ENCODE measurements around the gene ELAVL2.

The ELAVL2 gene

DNA sequence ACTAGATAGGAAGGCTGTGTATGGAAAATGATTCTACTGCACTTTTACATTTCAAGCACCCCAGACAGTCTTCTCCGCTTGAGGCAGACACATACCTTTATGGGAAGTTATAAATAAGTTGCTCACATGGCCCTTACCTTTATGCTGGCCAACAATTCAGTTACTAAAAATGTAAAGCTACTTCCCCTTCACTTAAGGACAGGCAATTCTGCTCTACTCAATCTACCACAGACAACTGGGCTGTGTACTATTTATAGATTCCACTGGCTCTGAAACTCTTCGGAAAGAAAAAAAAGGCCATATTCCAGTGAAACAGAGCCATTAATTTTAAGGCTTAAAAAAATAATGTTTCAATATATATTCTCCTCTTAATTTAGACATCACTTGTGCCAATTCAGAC, 59.4 kb downstream of the ELAVL2 start:
- no peak overlapping the region for H3K18ac ChIP-seq (ENCODE audit: low read length)
- no CpG with 5 or more reads among the region's 2 CpGs for WGBS (ENCODE audit: extremely low coverage, insufficient coverage, insufficient read length)
- H4K91ac ChIP-seq (ENCODE audit: low read depth, low read length), result no peak overlapping the region
- no peak overlapping the region for H4K12ac ChIP-seq (ENCODE audit: low read depth, low read length)
- no peak overlapping the region for H2BK5ac ChIP-seq (ENCODE audit: low read depth, low read length, poor library complexity)
- no peak overlapping the region for H2AFZ ChIP-seq (ENCODE audit: insufficient read depth, low read length, poor library complexity)
- peaks cover 4% of the 10 kb centered on the region for H3K79me1 ChIP-seq (ENCODE audit: low read length)
- peaks cover 0 to 6% of the 10 kb centered on the region in 2 experiments for H3K4me1 ChIP-seq (ENCODE audit: control insufficient read depth in 1 of 2, insufficient read depth in 2 of 2, low read length in 2 of 2)
- no peak overlapping the region for H3K4ac ChIP-seq (ENCODE audit: low read depth, low read length)
- no peaks in the 10 kb centered on the region for H3K27me3 ChIP-seq (ENCODE audit: insufficient read depth, low read length)
- no peak overlapping the region for H3K14ac ChIP-seq (ENCODE audit: low read length)
- no peak overlapping the region for H3K27ac ChIP-seq (ENCODE audit: low read depth, low read length)
- no peak overlapping the region for H4K8ac ChIP-seq (ENCODE audit: low read depth, low read length)
- no peak overlapping the region for H2BK120ac ChIP-seq (ENCODE audit: insufficient read depth, low read length, poor library complexity)
- no peaks in the 10 kb centered on the region for H3K9me3 ChIP-seq (ENCODE audit: insufficient read depth, low read depth, low read length)
- DNase-seq, result no peak
- H3K4me2 ChIP-seq (ENCODE audit: low read length), result no peak overlapping the region
- H2AK5ac ChIP-seq (ENCODE audit: low read length), result no peak overlapping the region
- H3K23ac ChIP-seq (ENCODE audit: low read length), result no peak overlapping the region
- H3K9ac ChIP-seq (ENCODE audit: low read length), result no peak overlapping the region
- no peaks in the 10 kb centered on the region for H3K36me3 ChIP-seq (ENCODE audit: control insufficient read depth in 1 of 2, insufficient read depth in 2 of 2, low read length in 2 of 2)
- no peak overlapping the region for H3K4me3 ChIP-seq (ENCODE audit: low read depth, low read length)
- no peak overlapping the region for H2BK12ac ChIP-seq (ENCODE audit: low read length)
- no peaks in the 10 kb centered on the region for H3K79me2 ChIP-seq (ENCODE audit: control insufficient read depth, insufficient read depth, low read length, poor library complexity)

DNA sequence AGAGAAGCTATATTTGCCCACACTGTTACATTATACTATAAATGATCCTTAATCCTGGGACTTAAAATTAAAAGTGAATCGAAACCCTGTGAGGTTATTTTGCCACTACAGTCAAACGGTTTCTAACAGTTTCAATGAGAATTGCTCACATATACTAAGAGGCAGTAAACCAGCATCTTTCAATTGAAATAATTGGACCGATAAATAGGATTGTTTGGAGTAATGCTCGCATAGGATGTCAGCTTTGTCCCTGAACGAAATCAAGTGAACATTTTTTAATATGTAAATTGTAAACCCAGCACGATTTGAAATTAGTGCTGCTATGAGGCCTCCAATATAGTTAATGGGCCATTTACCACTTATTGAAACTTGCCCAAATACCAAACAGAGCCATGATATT, 60.5 kb downstream of the ELAVL2 start:
- Histone ChIP-seq H3K9ac (ENCODE audit: low read length) (no peak overlapping the region), H3K27me3 (ENCODE audit: insufficient read depth, low read length) (no peaks in the 10 kb centered on the region), H3K9me3 (ENCODE audit: insufficient read depth, low read depth, low read length) (no peaks in the 10 kb centered on the region), H3K36me3 (ENCODE audit: control insufficient read depth in 1 of 2, insufficient read depth in 2 of 2, low read length in 2 of 2) (no peaks in the 10 kb centered on the region), H4K91ac (ENCODE audit: low read depth, low read length) (no peak overlapping the region), H3K18ac (ENCODE audit: low read length) (no peak overlapping the region), H3K4ac (ENCODE audit: low read depth, low read length) (no peak overlapping the region), H2BK5ac (ENCODE audit: low read depth, low read length, poor library complexity) (no peak overlapping the region), H2AFZ (ENCODE audit: insufficient read depth, low read length, poor library complexity) (no peak overlapping the region), H3K4me1 (ENCODE audit: control insufficient read depth in 1 of 2, insufficient read depth in 2 of 2, low read length in 2 of 2) (peaks cover 0 to 6% of the 10 kb centered on the region in 2 experiments), H2BK12ac (ENCODE audit: low read length) (no peak overlapping the region), H3K23ac (ENCODE audit: low read length) (no peak overlapping the region), H3K27ac (ENCODE audit: low read depth, low read length) (no peak overlapping the region), H3K79me1 (ENCODE audit: low read length) (peaks cover 4% of the 10 kb centered on the region), H3K4me3 (ENCODE audit: low read depth, low read length) (no peak overlapping the region), H2AK5ac (ENCODE audit: low read length) (no peak overlapping the region), H3K14ac (ENCODE audit: low read length) (no peak overlapping the region), H4K12ac (ENCODE audit: low read depth, low read length) (no peak overlapping the region), H3K79me2 (ENCODE audit: control insufficient read depth, insufficient read depth, low read length, poor library complexity) (no peaks in the 10 kb centered on the region), H3K4me2 (ENCODE audit: low read length) (no peak overlapping the region), H2BK120ac (ENCODE audit: insufficient read depth, low read length, poor library complexity) (no peak overlapping the region), H4K8ac (ENCODE audit: low read depth, low read length) (no peak overlapping the region)
- no CpG with 5 or more reads among the region's 6 CpGs for WGBS (ENCODE audit: extremely low coverage, insufficient coverage, insufficient read length)
- no peak for DNase-seq

DNA sequence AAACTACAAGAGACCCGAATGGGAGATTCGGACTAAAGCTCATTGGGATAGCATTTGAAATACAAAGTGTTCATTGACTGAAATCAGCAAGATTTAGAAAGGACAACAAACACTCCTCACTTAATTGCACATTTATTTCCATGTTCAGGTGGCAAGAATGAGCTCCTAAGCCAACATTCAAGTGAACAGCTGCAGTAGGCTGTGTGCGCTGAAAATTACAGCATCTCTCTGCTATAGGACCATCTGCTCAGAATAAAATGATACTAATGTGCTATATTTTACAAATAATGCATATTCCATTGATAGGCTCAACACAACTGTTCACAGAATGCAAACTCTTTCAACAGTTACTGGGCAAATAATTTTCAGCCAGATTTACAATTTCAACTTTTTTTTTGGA, 61.8 kb downstream of the ELAVL2 start:
- no peak overlapping the region for H3K4me3 ChIP-seq (ENCODE audit: low read depth, low read length)
- no peak overlapping the region for H3K9ac ChIP-seq (ENCODE audit: low read length)
- no peak overlapping the region for H4K12ac ChIP-seq (ENCODE audit: low read depth, low read length)
- H2BK120ac ChIP-seq (ENCODE audit: insufficient read depth, low read length, poor library complexity), result no peak overlapping the region
- H3K4me2 ChIP-seq (ENCODE audit: low read length), result no peak overlapping the region
- H2AK5ac ChIP-seq (ENCODE audit: low read length), result no peak overlapping the region
- no peaks in the 10 kb centered on the region for H3K36me3 ChIP-seq (ENCODE audit: control insufficient read depth in 1 of 2, insufficient read depth in 2 of 2, low read length in 2 of 2)
- H3K27me3 ChIP-seq (ENCODE audit: insufficient read depth, low read length), result no peaks in the 10 kb centered on the region
- no peaks in the 10 kb centered on the region for H3K79me2 ChIP-seq (ENCODE audit: control insufficient read depth, insufficient read depth, low read length, poor library complexity)
- peaks cover 2% of the 10 kb centered on the region for H3K79me1 ChIP-seq (ENCODE audit: low read length)
- H3K14ac ChIP-seq (ENCODE audit: low read length), result no peak overlapping the region
- H2BK5ac ChIP-seq (ENCODE audit: low read depth, low read length, poor library complexity), result no peak overlapping the region
- no peak overlapping the region for H3K4ac ChIP-seq (ENCODE audit: low read depth, low read length)
- H3K27ac ChIP-seq (ENCODE audit: low read depth, low read length), result no peak overlapping the region
- no peak overlapping the region for H2AFZ ChIP-seq (ENCODE audit: insufficient read depth, low read length, poor library complexity)
- no peaks in the 10 kb centered on the region for H3K9me3 ChIP-seq (ENCODE audit: insufficient read depth, low read depth, low read length)
- H3K18ac ChIP-seq (ENCODE audit: low read length), result no peak overlapping the region
- H2BK12ac ChIP-seq (ENCODE audit: low read length), result no peak overlapping the region
- no peak overlapping the region for H4K8ac ChIP-seq (ENCODE audit: low read depth, low read length)
- no peak overlapping the region for H3K23ac ChIP-seq (ENCODE audit: low read length)
- DNase-seq, result no peak
- no peak overlapping the region for H4K91ac ChIP-seq (ENCODE audit: low read depth, low read length)
- H3K4me1 ChIP-seq (ENCODE audit: control insufficient read depth in 1 of 2, insufficient read depth in 2 of 2, low read length in 2 of 2), result peaks cover 0 to 4% of the 10 kb centered on the region in 2 experiments
- no CpG with 5 or more reads among the region's 3 CpGs for WGBS (ENCODE audit: extremely low coverage, insufficient coverage, insufficient read length)

DNA sequence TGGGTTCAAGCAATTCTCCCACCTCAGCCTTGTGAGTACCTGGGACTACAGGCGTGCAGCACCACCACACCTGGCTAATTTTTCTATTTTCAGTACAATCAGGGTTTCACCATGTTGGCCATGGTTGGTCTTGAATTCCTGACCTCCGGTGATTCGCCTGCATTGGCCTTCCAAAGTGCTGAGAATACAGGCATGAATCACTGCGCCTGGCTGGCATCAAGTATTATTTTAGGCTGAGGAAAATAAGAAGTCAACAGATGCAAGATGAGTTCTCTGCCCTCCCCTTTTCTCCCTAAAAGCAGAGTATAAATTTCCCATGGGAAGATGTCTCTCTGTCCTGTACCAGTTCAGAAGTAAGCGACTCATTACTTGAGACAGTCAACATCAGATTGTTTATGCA, 71.5 kb downstream of the ELAVL2 start:
- Histone ChIP-seq H3K23ac (ENCODE audit: low read length) (no peak overlapping the region), H4K8ac (ENCODE audit: low read depth, low read length) (no peak overlapping the region), H2BK5ac (ENCODE audit: low read depth, low read length, poor library complexity) (no peak overlapping the region), H4K12ac (ENCODE audit: low read depth, low read length) (no peak overlapping the region), H3K36me3 (ENCODE audit: control insufficient read depth in 1 of 2, insufficient read depth in 2 of 2, low read length in 2 of 2) (peaks cover 0 to 2% of the 10 kb centered on the region in 2 experiments), H3K18ac (ENCODE audit: low read length) (no peak overlapping the region), H3K4me1 (ENCODE audit: control insufficient read depth in 1 of 2, insufficient read depth in 2 of 2, low read length in 2 of 2) (no peaks in the 10 kb centered on the region), H3K4me3 (ENCODE audit: low read depth, low read length) (no peak overlapping the region), H2AFZ (ENCODE audit: insufficient read depth, low read length, poor library complexity) (no peak overlapping the region), H3K9me3 (ENCODE audit: insufficient read depth, low read depth, low read length) (no peaks in the 10 kb centered on the region), H3K14ac (ENCODE audit: low read length) (no peak overlapping the region), H3K9ac (ENCODE audit: low read length) (no peak overlapping the region), H3K79me1 (ENCODE audit: low read length) (no peaks in the 10 kb centered on the region), H3K27ac (ENCODE audit: low read depth, low read length) (no peak overlapping the region), H2AK5ac (ENCODE audit: low read length) (no peak overlapping the region), H2BK120ac (ENCODE audit: insufficient read depth, low read length, poor library complexity) (no peak overlapping the region), H4K91ac (ENCODE audit: low read depth, low read length) (no peak overlapping the region), H3K4ac (ENCODE audit: low read depth, low read length) (no peak overlapping the region), H3K27me3 (ENCODE audit: insufficient read depth, low read length) (no peaks in the 10 kb centered on the region), H2BK12ac (ENCODE audit: low read length) (no peak overlapping the region), H3K79me2 (ENCODE audit: control insufficient read depth, insufficient read depth, low read length, poor library complexity) (no peaks in the 10 kb centered on the region), H3K4me2 (ENCODE audit: low read length) (no peak overlapping the region)
- no CpG with 5 or more reads among the region's 5 CpGs for WGBS (ENCODE audit: extremely low coverage, insufficient coverage, insufficient read length)
- no peak for DNase-seq
